GM12864 (cell line): ENCODE results near the gene PACS2.

Experiments used
- DNase-seq: peaks from one replicate; pipeline ENCODE4 v3.0.0-alpha.2; 2011; ENCODE audit warnings: low read depth
- H3K4me3 ChIP-seq: 2 replicates; pipeline ENCODE4 v1.5.1; 2011; ENCODE audit warnings: mild to moderate bottlenecking, low read depth, low read length, control low read depth
- TF ChIP-seq, protein P1 (sequence below): IDR thresholded peaks from 2 replicates; pipeline ENCODE4 v1.5.1; 2011; ENCODE audit warnings: low read depth, mild to moderate bottlenecking, moderate library complexity, low read length, control low read depth, inconsistent platforms; ENCODE audit errors: missing control alignments

The PACS2 gene

DNA sequence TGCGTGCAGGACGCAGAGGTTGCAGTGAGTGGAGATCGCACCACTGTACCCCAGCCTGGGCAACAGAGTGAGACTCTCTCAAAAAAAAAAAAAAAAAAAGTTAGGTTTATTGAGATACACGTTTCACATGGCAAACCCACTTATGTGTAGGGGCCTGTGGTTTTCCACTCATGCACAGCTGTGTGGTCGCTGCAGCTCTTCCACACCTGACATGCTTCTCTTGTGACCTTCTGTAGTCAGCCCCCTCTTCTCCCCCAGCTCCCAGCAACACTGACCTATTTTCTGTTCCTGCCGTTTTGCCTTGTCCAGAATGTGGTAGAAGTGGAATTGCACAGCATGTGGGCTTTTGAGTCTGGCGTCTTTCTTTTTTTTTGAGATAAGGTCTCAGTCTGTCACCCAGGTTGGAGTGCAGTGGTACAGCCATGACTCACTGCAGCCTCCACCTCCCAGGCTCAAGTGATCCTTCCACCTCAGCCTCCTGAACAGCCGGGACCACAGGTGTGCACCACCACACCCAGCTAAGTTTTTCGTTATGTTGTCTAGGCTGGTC is 113.5 kb downstream of the PACS2 start:
- DNase-seq: no peak
- H3K4me3 ChIP-seq: no peak overlapping the region
- TF ChIP-seq, protein P1, sequence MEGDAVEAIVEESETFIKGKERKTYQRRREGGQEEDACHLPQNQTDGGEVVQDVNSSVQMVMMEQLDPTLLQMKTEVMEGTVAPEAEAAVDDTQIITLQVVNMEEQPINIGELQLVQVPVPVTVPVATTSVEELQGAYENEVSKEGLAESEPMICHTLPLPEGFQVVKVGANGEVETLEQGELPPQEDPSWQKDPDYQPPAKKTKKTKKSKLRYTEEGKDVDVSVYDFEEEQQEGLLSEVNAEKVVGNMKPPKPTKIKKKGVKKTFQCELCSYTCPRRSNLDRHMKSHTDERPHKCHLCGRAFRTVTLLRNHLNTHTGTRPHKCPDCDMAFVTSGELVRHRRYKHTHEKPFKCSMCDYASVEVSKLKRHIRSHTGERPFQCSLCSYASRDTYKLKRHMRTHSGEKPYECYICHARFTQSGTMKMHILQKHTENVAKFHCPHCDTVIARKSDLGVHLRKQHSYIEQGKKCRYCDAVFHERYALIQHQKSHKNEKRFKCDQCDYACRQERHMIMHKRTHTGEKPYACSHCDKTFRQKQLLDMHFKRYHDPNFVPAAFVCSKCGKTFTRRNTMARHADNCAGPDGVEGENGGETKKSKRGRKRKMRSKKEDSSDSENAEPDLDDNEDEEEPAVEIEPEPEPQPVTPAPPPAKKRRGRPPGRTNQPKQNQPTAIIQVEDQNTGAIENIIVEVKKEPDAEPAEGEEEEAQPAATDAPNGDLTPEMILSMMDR: no peak

DNA sequence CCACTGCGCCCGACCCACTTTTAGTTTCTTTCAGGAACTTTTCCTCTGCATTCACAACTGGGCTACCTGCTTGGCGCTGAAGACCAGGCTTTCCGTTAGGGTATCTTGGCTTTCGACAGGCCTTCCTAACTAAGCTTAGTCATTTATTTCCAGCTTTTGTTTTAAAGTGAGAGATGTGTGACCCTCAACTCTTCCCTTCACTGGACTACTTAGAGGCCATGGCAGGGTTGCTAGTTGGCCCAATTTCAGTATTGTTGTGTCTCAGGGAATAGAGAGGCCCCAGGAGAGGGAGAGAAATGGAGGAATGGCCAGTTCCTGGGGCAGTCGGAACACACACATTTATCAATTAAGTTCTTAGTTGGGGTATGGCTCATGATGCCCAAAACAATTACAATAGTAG is 115.5 kb downstream of the PACS2 start:
- H3K4me3 ChIP-seq: no peak overlapping the region
- TF ChIP-seq, protein P1: no peak
- no peak for DNase-seq

DNA sequence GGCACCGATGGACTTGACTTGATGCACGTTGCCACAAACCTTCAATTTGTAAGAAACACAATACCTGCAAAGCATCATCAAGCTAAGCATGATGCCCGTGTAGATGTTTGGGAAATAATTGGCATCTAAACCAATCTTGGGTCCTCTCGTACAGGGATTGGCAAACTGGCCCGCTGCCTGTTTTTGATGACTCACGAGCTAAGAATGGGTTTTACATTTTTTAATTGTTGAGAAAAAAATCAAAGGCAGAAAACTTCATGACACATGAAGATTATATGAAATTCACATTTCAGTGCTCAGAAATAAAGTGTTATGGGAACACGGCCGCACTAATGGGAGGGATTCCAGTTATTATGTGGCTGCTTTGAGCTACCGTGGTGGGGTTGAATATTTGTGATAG is 116.0 kb downstream of the PACS2 start:
- H3K4me3 ChIP-seq: no peak overlapping the region
- TF ChIP-seq, protein P1: no peak
- no peak for DNase-seq

DNA sequence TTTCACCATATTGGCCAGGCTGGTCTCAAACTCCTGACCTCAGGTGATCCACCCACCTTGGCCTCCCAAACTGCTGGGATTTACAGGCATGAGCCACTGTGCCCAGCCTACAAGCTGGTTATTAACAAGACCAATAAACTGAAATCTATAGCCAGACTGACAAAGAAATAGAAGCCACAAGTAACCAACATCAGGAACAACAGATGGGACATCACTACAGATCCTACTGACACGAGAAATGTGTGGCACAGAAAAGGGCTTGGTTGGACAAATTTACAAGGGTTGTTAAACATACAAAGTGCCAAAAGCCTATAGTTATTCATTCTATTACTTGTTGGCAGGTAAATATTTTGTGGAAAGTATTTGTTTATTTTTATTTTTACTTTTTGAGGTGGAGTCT is 116.7 kb downstream of the PACS2 start:
- TF ChIP-seq, protein P1: no peak
- DNase-seq: no peak

DNA sequence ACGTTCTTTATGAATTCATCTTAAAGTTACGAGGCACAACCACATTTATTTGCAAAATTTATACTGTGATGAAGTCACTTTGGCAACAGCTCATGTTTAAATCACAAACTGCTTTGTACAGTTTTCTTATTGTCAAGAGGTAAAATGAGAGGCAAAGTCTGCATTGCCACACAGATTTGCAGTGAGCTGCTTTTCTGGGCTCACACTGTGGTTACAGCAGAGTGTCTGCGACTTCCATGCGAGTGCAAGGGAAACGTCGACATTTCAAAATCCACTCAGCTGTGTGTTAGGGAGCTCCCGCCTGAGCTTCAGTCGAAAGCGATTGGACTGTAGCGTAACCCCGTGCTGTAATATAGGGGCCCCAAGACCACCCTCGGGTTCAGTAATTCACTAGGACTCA is 118.1 kb downstream of the PACS2 start:
- no peak overlapping the region for H3K4me3 ChIP-seq
- TF ChIP-seq, protein P1: no peak
- no peak for DNase-seq

More for the DNA sequence above, 116.7 kb downstream of the PACS2 start:
- no peak overlapping the region for H3K4me3 ChIP-seq

DNA sequence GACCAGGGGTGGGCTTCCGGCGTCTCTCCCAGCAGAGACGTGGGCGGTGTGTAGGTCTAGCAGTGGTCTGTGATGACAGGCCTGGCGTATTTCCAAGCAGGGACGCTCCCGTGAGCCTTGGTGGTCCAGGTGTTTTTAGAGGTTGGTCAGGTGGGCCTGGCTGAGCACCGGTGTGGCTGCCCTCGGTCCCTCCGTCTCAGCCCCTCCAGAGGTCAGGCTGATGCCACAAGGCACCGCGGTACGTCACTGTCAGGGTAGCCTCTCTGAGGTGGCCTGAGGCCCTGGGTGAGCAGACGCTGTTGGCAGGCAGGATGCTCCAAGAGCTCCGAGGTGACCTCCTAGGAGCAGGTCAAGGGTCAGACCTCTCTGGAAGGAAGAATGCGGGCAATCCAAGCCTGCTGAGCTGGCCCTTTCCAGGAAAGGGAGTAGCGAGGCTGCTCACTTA is 118.6 kb downstream of the PACS2 start:
- H3K4me3 ChIP-seq: no peak overlapping the region
- DNase-seq: no peak
- TF ChIP-seq, protein P1: no peak

DNA sequence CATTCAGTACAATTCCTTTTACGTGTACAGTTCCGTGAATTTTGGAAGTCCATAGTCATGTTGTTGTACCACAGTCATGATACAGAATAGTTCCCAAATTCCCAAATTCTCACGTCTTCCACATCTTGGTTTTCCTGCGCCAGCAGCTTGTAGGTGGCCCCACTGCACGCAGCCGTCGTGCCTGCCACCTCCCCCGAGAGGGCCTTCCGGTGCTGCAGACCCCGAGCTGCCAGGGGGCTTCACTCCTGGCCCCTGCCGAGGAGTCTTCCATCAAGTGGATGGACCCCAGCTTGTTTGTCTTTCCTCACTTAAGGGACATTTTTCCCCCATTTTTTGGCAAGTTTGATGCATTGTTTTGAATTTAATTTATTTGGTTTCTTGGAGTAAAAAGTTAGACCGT is 121.9 kb downstream of the PACS2 start:
- DNase-seq: no peak
- TF ChIP-seq, protein P1: no peak
- H3K4me3 ChIP-seq: no peak overlapping the region
